ENCODE results near the gene BATF3. TPM values are rescaled to one million over a fixed set of nuclear protein-coding genes. Genes with fewer than 3 reads are reported as not detected.

The BATF3 gene
- total RNA-seq, 1 donor, result 0.36 TPM

DNA sequence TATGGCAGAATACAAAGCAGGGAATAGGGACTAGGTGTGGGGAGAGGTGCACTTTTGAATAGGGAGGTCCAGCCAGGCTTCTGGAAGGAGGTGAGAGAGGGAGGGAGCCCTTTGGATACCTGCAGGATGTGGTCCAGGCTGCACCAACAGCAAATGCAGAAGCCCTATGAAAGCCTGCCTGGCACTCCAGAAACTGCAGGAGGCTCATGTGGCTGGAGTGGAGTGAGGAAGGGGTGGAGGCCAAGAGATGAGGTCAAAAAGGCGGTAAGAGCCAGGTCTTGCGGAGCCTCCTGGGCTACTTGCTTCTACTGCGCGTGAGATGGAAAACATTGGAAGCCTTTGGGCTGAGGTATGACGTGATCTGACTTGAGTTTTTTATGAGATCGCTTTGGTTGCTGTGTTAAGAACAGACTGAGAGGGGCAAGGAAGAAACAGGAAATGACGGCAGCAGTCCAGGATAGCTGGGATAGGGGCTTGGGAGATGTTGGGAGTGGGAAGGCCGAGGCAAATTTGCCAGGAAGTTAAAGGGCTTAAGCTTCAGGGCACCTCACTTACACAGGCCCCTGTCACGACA lies 4.4 kb upstream of the BATF3 start:
- Histone ChIP-seq H3K4me3 (ENCODE audit: insufficient read depth, low read length) (no peak overlapping the region), H3K27ac (ENCODE audit: low read depth, low read length) (no peak overlapping the region), H4K20me1 (ENCODE audit: insufficient read depth, low read length) (no peaks in the 10 kb centered on the region), H3K9me3 (ENCODE audit: low read depth, low read length) (no peaks in the 10 kb centered on the region), H3K4me2 (ENCODE audit: insufficient read depth, low read length) (no peak overlapping the region), H3K36me3 (ENCODE audit: insufficient read depth, low read length) (no peaks in the 10 kb centered on the region), H3K27me3 (ENCODE audit: insufficient read depth, low read length) (peaks cover 3% of the 10 kb centered on the region), H3K4me1 (ENCODE audit: insufficient read depth, low read length) (peaks cover 11% of the 10 kb centered on the region), H3K79me2 (ENCODE audit: insufficient read depth, low read length) (no peaks in the 10 kb centered on the region), H2AFZ (ENCODE audit: low read length) (no peak overlapping the region)
- no peak for DNase-seq (ENCODE audit: insufficient read length, low spot score, missing footprints)
- TF ChIP-seq CTCF (IDR thresholded peaks at IDR 0.05; ENCODE audit: extremely low read depth, low read depth, low read length), result no peak

- TF ChIP-seq CTCF (IDR thresholded peaks at IDR 0.05; ENCODE audit: extremely low read depth, low read depth, low read length), result no peak
- H3K9me3 ChIP-seq (ENCODE audit: low read depth, low read length), result no peaks in the 10 kb centered on the region
- no peak for DNase-seq (ENCODE audit: insufficient read length, low spot score, missing footprints)
- no peak overlapping the region for H2AFZ ChIP-seq (ENCODE audit: low read length)
- no peak overlapping the region for H3K4me2 ChIP-seq (ENCODE audit: insufficient read depth, low read length)
- no peaks in the 10 kb centered on the region for H3K36me3 ChIP-seq (ENCODE audit: insufficient read depth, low read length)
- H3K27ac ChIP-seq (ENCODE audit: low read depth, low read length), result no peak overlapping the region
- no peaks in the 10 kb centered on the region for H4K20me1 ChIP-seq (ENCODE audit: insufficient read depth, low read length)
- H3K27me3 ChIP-seq (ENCODE audit: insufficient read depth, low read length), result peaks cover 16% of the 10 kb centered on the region
- H3K4me1 ChIP-seq (ENCODE audit: insufficient read depth, low read length), result peaks cover 15% of the 10 kb centered on the region
- no peaks in the 10 kb centered on the region for H3K79me2 ChIP-seq (ENCODE audit: insufficient read depth, low read length)
- no peak overlapping the region for H3K4me3 ChIP-seq (ENCODE audit: insufficient read depth, low read length)
Observed at GRCh38 chr1:212702672-212703071, 3.0 kb upstream of the BATF3 start.

DNA sequence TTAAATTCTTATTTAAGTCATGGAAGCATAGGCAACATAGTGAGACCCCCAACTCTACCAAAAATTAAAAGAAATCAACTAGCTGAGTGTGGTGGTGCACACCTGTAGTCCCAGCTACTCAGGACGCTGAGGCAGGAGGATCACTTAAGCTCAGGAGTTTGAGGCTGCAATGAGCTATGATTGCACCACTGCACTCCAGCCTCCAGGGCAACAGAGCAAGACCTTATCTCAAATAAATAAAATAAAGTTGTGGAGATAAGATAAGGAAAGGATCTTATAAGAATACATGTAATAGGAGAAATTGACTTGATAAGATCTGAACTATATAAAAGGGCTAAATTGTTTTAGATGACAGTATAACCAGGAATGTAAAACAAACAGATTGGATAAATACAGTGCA lies 2.3 kb upstream of the BATF3 start:
- Histone ChIP-seq H3K36me3 (ENCODE audit: insufficient read depth, low read length) (no peaks in the 10 kb centered on the region), H4K20me1 (ENCODE audit: insufficient read depth, low read length) (no peaks in the 10 kb centered on the region), H3K27ac (ENCODE audit: low read depth, low read length) (no peak overlapping the region), H3K79me2 (ENCODE audit: insufficient read depth, low read length) (no peaks in the 10 kb centered on the region), H3K9me3 (ENCODE audit: low read depth, low read length) (no peaks in the 10 kb centered on the region), H3K4me1 (ENCODE audit: insufficient read depth, low read length) (peaks cover 15% of the 10 kb centered on the region), H3K27me3 (ENCODE audit: insufficient read depth, low read length) (peaks cover 23% of the 10 kb centered on the region), H3K4me3 (ENCODE audit: insufficient read depth, low read length) (no peak overlapping the region), H3K4me2 (ENCODE audit: insufficient read depth, low read length) (no peak overlapping the region), H2AFZ (ENCODE audit: low read length) (no peak overlapping the region)
- DNase-seq (ENCODE audit: insufficient read length, low spot score, missing footprints), result no peak
- no peak for TF ChIP-seq CTCF (IDR thresholded peaks at IDR 0.05; ENCODE audit: extremely low read depth, low read depth, low read length)

- H3K36me3 ChIP-seq (ENCODE audit: insufficient read depth, low read length), result no peaks in the 10 kb centered on the region
- no peaks in the 10 kb centered on the region for H3K79me2 ChIP-seq (ENCODE audit: insufficient read depth, low read length)
- no peaks in the 10 kb centered on the region for H3K9me3 ChIP-seq (ENCODE audit: low read depth, low read length)
- H3K27me3 ChIP-seq (ENCODE audit: insufficient read depth, low read length), result peaks cover 26% of the 10 kb centered on the region
- H2AFZ ChIP-seq (ENCODE audit: low read length), result peak overlapping the region; percentile 79
- peak overlapping the region; percentile 67 for H3K4me3 ChIP-seq (ENCODE audit: insufficient read depth, low read length)
- peak overlapping the region; percentile 90 for H3K4me2 ChIP-seq (ENCODE audit: insufficient read depth, low read length)
- H4K20me1 ChIP-seq (ENCODE audit: insufficient read depth, low read length), result no peaks in the 10 kb centered on the region
- H3K4me1 ChIP-seq (ENCODE audit: insufficient read depth, low read length), result peaks cover 15% of the 10 kb centered on the region
- H3K27ac ChIP-seq (ENCODE audit: low read depth, low read length), result no peak overlapping the region
- peak; percentile 25 for TF ChIP-seq CTCF (IDR thresholded peaks at IDR 0.05; ENCODE audit: extremely low read depth, low read depth, low read length)
- peak; percentile 86 for DNase-seq (ENCODE audit: insufficient read length, low spot score, missing footprints)
Observed at GRCh38 chr1:212700892-212701819, 1.5 kb upstream of the BATF3 start.
